CD4-positive, alpha-beta T cell treated with Interleukin-4 for 1 hour (primary cell): ENCODE measurements around the gene NEU4.
"Not testable (repeated sequence)": the region's sequence is repeated elsewhere in the genome, so short reads cannot be mapped to it uniquely, and the experiment has no call there.

Experiments
- DNase-seq, 2 donors: peaks; one replicate each; pipeline ENCODE4 v3.0.0-alpha.2; 2020 to 2022

NEU4 gene

GRCh38 chr2:241775223-241776177 is 33.5 kb upstream of the NEU4 start:
- DNase-seq: no peak

GRCh38 chr2:241776336-241777169 is 32.4 kb upstream of the NEU4 start, which contains the start of gene GAL3ST2:
Gene GAL3ST2, plus strand, starts transcription at chr2:241776822. Its CDS starts 134 bp downstream, at chr2:241776956.
- DNase-seq: peak in 1 of 2 donors; percentile 6

DNA sequence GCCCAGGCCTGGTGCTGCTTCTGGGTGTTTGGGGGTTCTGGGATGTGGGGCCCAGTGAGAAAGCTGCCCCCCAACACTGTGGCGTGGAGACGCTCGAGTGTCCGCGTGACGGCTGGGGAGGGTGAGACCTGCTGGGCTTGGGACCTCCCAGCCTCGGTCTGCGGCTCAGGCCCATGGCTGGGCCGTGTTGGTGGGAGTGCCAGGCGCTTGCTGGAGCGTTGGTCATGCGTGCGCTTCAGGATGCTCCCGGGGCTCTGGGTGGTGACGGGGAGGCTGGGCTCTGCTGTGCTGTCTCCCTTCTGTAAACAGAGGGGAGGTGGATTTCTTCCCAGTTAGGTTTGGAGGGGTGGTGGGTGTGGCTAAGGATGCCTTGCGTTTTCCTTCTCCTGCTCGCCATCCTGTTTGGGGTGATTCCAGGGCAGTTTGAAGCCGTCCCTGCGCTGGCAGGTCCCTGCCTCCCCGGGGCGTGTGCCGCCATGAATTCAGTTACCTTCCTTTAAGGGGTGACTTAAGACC is 31.8 kb upstream of the NEU4 start:
- DNase-seq: no peak

DNA sequence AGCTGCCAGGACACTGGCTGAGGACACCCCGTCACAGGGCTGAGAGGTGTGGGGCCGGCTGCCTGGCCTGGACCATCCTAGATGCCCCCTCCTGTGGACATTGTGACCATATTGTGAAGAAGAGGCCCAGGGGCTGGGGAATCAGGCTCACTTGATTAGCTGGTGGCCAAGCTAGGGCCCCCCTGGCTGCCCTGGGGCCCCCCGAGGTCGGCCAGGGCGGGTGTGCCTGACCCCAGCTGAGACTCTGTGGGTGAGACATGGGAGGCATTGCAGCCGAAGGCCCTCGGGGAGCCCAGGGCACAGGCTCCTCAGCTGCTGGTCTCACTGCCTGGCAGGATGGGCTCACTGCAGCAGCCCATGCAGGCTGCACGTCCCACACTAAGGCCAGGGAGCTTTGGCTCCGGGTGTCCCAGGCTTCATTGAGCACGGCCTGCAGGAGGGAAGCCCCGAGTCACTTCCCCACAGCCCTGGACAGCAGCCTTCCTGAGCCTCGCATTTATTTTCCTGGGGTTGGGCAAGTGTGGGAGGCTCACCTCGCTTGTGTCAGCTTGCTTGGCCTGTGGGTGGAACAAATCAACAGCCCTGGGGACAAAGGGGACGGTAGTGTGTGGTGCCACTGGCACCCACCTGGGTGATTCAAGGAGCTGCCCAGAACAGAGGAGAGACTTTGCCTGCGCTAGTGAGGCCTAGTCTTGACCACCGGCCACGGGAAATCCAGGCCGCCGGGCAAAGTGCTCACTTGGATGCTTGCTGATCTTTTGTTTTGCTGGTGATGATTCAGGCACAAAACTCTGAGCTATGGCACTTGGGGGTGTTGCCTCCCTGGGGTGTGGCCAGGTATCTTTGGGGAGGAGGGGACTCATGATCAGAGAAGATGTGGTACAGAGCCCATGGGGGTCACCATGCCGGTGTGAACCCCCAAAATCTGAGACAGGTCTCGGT is 31.0 kb upstream of the NEU4 start:
- no peak for DNase-seq

- DNase-seq: no peak
Observed at GRCh38 chr2:241780939-241781569, 27.9 kb upstream of the NEU4 start.

DNA sequence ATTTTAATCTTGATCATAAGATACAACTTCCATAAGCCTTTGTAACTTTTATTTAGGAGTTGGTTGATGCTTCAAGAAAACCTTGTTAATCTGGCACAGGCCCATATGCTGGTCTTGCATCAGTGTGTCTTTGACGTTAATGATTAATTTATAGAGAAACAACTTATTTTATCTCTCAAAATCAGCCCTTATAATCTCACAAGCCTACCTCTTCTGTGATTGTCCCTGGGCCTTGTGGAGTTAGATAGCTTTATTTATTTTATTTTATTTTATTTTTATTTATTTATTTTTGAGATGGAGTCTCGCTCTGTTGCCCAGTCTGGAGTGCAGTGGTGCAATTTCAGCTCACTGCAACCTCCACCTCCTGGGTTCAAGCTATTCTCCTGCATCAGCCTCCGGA is 26.9 kb upstream of the NEU4 start:
- DNase-seq: not testable (repeated sequence)

GRCh38 chr2:241788135-241788534 is 20.9 kb upstream of the NEU4 start:
- no peak for DNase-seq

- DNase-seq: peak in 1 of 2 donors; percentile 32
Observed at GRCh38 chr2:241788572-241788971, 20.4 kb upstream of the NEU4 start.

DNA sequence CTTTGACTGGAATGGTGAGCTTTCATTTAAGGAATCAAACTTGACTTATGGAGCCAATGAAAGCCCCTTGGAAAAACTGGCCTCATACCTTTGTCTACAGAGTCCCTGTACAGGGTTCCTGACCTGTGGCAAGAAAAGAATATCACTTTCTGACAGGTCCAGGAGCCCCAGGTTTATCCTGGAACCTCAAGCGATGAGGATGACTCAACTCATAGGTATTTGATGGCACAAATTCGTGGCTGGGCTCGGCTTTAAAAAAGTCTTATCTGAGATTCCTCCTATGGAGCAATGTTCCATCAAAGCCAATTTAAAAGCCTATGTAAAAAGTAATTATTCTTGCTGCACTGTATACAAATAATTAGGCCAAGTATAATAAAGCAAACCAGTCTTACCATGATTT is 17.6 kb upstream of the NEU4 start:
- DNase-seq: not testable (repeated sequence)

DNA sequence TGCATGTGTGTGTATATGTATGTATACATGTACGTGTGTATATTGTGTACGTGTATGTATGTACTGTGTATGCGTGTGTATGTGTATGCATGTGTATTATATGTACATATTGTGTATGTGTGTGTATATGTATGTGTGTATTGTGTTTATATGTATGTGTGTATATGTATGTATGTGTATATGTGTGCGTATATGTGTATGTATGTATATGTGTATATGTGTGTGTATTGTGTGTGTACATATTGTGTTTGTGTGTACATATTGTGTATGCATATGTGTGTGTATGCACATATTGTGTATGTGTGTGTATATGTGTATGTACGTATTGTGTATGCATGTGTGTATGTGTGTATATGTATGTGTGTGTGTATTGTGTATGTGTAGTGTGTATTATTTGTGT is 15.6 kb upstream of the NEU4 start:
- no peak for DNase-seq

DNA sequence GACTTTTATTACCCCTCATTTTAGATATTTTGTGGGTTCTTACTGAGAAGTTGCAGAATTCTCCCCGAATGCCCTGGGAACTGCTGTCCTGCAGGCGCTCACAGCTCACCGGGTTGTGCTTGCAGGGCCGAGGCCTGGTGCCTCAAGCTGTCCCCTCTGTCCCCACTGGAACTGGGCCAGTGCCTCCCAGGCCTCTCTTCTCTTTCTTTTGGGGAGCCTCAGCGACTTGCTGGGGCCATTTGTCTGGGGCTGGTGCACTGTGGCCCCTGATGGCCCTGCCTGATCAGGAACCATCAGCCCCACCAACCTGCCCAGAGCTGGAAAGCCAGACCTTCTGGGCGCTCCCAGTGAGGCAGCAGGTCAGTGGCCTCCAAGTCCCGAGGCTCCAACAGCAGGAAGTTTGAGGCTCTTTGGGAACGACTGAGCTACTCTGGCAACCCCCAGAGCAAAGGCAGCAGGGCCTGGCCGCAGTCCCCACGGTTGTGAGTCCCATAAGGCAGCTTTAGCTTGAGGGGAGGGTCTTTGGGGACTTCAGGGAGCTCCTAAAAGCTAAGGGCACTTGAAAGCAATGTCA is 14.7 kb upstream of the NEU4 start:
- no peak for DNase-seq

DNA sequence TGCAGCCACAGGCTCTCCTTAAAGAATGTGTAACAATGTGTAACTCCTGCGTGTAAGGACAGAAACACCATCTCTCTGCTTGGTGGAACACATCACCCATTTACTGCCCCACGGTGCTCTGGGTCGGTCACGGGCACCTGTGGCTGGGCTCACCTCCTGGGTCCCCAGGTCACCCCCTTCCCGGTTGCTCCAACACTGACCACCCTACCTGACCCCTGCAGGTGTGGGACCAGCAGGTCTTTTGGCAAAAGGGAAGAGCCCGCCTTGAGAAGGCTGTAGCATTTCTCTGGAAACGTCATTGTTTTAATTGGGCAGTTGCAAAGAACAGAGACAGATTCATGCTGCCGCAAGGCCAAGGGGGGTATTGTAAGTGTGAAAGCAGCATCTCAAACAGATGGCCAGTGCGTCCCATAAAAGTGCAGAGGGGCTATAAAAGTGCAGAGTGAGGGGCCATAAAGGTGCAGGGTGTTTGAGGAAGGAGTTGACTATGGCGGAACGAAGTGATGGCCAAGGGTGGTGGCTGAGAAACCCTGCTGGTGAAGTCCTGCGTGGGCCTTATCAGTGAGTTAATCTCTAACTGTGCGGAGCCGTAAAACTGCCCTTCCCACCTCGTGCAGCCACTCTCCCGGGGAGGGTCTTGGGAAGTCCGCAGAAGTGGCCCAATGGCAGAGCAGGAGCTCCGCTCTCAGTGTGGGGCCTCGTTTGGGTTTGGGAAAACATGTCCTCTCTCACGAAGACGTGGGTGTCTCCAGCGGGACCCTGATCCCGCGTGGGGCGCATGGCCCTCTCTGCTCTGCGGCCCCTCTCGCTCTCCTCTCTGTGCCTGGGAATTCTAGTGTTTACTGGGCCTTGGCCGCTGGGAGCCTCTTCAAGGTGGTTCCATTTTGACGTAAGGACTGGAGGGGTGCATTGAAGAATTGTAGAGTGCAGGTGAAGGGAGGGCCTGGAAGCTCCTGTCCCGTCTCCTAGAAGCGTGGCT is 13.7 kb upstream of the NEU4 start:
- DNase-seq: no peak

- no peak for DNase-seq
Observed at GRCh38 chr2:241796209-241796608, 12.8 kb upstream of the NEU4 start.

GRCh38 chr2:241796610-241797138 is 12.3 kb upstream of the NEU4 start:
- no peak for DNase-seq

DNA sequence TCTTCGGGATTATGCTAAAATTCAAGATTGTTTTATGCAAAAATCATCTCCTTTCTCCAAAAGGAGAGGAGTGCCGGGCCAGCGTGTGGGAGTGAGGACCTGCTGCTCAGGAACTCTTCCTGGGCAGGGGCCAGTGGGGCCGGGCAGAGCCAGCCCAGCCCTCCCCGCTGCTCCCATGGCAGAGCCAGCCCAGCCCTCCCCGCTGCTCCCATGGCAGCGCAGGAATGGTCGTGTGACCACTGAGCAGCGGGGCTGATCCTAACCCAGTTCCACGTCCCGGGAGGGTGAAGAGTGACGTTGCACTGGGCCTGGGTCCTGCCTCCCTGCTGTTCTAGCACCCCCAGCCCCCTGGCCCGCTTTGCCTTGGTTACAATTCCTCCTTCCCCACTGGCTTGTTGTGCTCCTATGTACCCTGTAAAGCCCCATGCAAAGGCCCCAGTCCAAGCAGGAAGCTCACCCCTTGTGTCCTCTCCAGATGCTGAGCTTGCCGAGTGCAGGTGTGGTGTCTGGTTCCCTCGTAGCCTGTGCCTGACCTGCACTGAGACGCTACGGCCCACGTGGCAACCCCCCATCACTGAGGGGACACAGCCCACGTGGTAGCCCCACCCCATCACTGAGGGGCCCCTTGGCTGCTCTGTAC is 11.4 kb upstream of the NEU4 start:
- DNase-seq: peak in 1 of 2 donors; percentile 11

DNA sequence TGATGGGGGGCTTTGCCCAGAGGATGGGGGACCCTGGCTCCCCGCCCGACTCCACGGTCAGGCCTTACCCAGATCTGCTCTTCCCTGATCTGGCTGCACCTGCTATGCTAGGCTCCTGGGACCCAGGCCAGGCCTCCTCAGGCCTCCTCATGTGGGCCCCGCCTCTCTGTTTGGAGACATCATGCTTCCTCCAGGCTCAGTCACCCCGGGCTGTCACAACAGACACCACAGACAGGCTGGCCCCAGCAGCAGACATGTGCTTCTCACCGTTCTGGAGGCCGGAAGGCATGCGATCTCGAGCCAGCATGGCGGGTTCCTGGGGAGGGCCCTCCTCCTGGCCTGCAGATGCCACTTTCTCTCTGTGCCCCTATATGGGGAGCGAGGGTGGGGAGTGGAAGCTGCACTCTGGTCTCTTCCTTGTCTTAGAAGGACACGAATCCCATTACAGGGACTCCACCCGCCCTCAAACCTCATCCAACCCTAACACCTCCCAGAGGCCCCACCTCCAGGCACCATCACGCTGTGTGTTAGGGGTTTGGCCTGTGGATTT is 10.8 kb upstream of the NEU4 start:
- DNase-seq: no peak

- no peak for DNase-seq
Observed at GRCh38 chr2:241798631-241799521, 10.1 kb upstream of the NEU4 start.
